ENCODE data around the gene POU6F1.

The POU6F1 gene

GRCh38 chr12:51198568-51199365 is 19.1 kb downstream of the POU6F1 start:
- no peak for DNase-seq

GRCh38 chr12:51197736-51198567 is 19.9 kb downstream of the POU6F1 start:
- DNase-seq = no peak

GRCh38 chr12:51196547-51196946 is 21.3 kb downstream of the POU6F1 start:
- no peak for DNase-seq

- no peak for DNase-seq
Measured at GRCh38 chr12:51195841-51196240, 22.0 kb downstream of the POU6F1 start.

GRCh38 chr12:51192284-51192671 is 25.6 kb downstream of the POU6F1 start:
- no peak for DNase-seq

- DNase-seq = no peak
Measured at GRCh38 chr12:51191516-51192283, 26.2 kb downstream of the POU6F1 start.

GRCh38 chr12:51190820-51191219 is 27.0 kb downstream of the POU6F1 start:
- no peak for DNase-seq

- no peak for DNase-seq
Measured at GRCh38 chr12:51189790-51190355, 28.0 kb downstream of the POU6F1 start.

- no peak for DNase-seq
Measured at GRCh38 chr12:51188359-51189051, 29.4 kb downstream of the POU6F1 start.

GRCh38 chr12:51187370-51187987 is 30.4 kb downstream of the POU6F1 start:
- no peak for DNase-seq

GRCh38 chr12:51186465-51187085 is 31.3 kb downstream of the POU6F1 start:
- no peak for DNase-seq

GRCh38 chr12:51185171-51185717 is 32.6 kb downstream of the POU6F1 start:
- DNase-seq = no peak

- DNase-seq = no peak
Measured at GRCh38 chr12:51183816-51184215, 34.0 kb downstream of the POU6F1 start.

- DNase-seq = no peak
Measured at GRCh38 chr12:51183349-51183748, 34.5 kb downstream of the POU6F1 start.

- no peak for DNase-seq
Measured at GRCh38 chr12:51181558-51181957, 36.3 kb downstream of the POU6F1 start.

- DNase-seq = no peak
Measured at GRCh38 chr12:51177897-51178296, 40.0 kb downstream of the POU6F1 start.

GRCh38 chr12:51174501-51174900 is 43.4 kb downstream of the POU6F1 start:
- DNase-seq = no peak

GRCh38 chr12:51172515-51173431 is 45.1 kb downstream of the POU6F1 start, which contains the start of gene TFCP2:
TFCP2 (minus strand) TSS chr12:51173135; CDS start chr12:51172422, 713 bp downstream.
- DNase-seq = peak; percentile 99

GRCh38 chr12:51171884-51172514 is 45.9 kb downstream of the POU6F1 start:
- DNase-seq = no peak

Data from right kidney (tissue), 1 donor.